Measurements from ENCODE around the gene COASY. TPM values are rescaled to one million over a fixed set of nuclear protein-coding genes. Genes with fewer than 3 reads are reported as not detected.

The COASY gene
- total and polyA plus RNA-seq, 11 donors: 24.3 to 59.1 (median 34.4) TPM

- peaks cover 10 to 54% (median 33%) of the 10 kb centered on the region in 12 donors for H3K4me1 ChIP-seq
- 90 to 96% (median 95%) methylated on average over 11 of the region's 11 CpGs for WGBS, 4 donors
Measured at GRCh38 chr17:42513686-42514085, 48.3 kb upstream of the COASY start.

GRCh38 chr17:42514279-42514678 is 47.7 kb upstream of the COASY start:
- intact Hi-C loops (cut with DNase I): loop anchor here in 5 of 10 donors (5.0 to 10.0 kb wide), 6 partner anchors 37 to 389 kb away; partner anchors contain the start of genes HSPB9 (in 1 of the 5) and KAT2A (in 1 of the 5)
- peaks cover 0 to 58% (median 36%) of the 10 kb centered on the region in 9 donors for H3K36me3 ChIP-seq
- H3K27ac ChIP-seq: peak overlapping the region in 5 of 12 donors; percentile 7 to 84 (median 57)
- no peak overlapping the region for H3K4me3 ChIP-seq
- no peaks in the 10 kb centered on the region for H3K9me3 ChIP-seq
- H3K4me1 ChIP-seq: peaks cover 11 to 60% (median 39%) of the 10 kb centered on the region in 12 donors
- TF ChIP-seq CTCF (IDR thresholded peaks at IDR 0.05) (no peak), POLR2A (IDR thresholded peaks at IDR 0.05) (no peak)
- 96 to 100% (median 97%) methylated on average over 3 to 11 of the region's 11 CpGs for WGBS, 4 donors
- DNase-seq (no peak), ATAC-seq (no peak)
- no peaks in the 10 kb centered on the region for H3K27me3 ChIP-seq

More at GRCh38 chr17:42513686-42514085, 48.3 kb upstream of the COASY start:
- ATAC-seq (no peak), DNase-seq (no peak)
- H3K4me3 ChIP-seq: no peak overlapping the region
- H3K27me3 ChIP-seq: no peaks in the 10 kb centered on the region
- TF ChIP-seq CTCF (IDR thresholded peaks at IDR 0.05) (no peak), POLR2A (IDR thresholded peaks at IDR 0.05) (no peak)
- intact Hi-C loops (cut with DNase I): loop anchor here in 5 of 10 donors (5.0 to 10.0 kb wide), 6 partner anchors 36 to 389 kb away; partner anchors contain the start of genes HSPB9 (in 1 of the 5) and KAT2A (in 1 of the 5)
- H3K27ac ChIP-seq: peak overlapping the region; percentile 7 to 84 (median 48)
- peaks cover 0 to 64% (median 42%) of the 10 kb centered on the region in 9 donors for H3K36me3 ChIP-seq
- H3K9me3 ChIP-seq: no peaks in the 10 kb centered on the region

- intact Hi-C loops (cut with DNase I): loop anchor here (5.0 to 10.0 kb wide), 12 partner anchors 38 to 390 kb away; partner anchors contain the start of genes ATP6V0A1 (in 2 of the 10), CAVIN1 (in 2 of the 10), HSPB9 (in 1 of the 10) and KAT2A (in 1 of the 10)
- Histone ChIP-seq H3K9me3 (no peaks in the 10 kb centered on the region), H3K27ac (peak overlapping the region in 2 of 12 donors; percentile 13 to 40), H3K27me3 (no peaks in the 10 kb centered on the region), H3K4me1 (peaks cover 16 to 66% (median 45%) of the 10 kb centered on the region in 12 donors), H3K4me3 (no peak overlapping the region), H3K36me3 (peaks cover 0 to 52% (median 31%) of the 10 kb centered on the region in 9 donors)
- 90 to 96% (median 95%) methylated on average over 8 of the region's 8 CpGs for WGBS, 4 donors
- DNase-seq (no peak), ATAC-seq (no peak)
- TF ChIP-seq POLR2A (IDR thresholded peaks at IDR 0.05) (no peak), CTCF (IDR thresholded peaks at IDR 0.05) (no peak)
Measured at GRCh38 chr17:42514867-42515266, 47.1 kb upstream of the COASY start.

GRCh38 chr17:42517516-42517915 is 44.4 kb upstream of the COASY start:
- peaks cover 0 to 43% (median 24%) of the 10 kb centered on the region in 9 donors for H3K36me3 ChIP-seq
- intact Hi-C loops (cut with DNase I): loop anchor here in 9 of 10 donors (5.0 to 10.0 kb wide), 9 partner anchors 53 to 393 kb away; partner anchors contain the start of genes ATP6V0A1 (in 2 of the 9), CAVIN1 (in 2 of the 9), HSPB9 (in 1 of the 9) and KAT2A (in 1 of the 9)

More at GRCh38 chr17:42517516-42517915, 44.4 kb upstream of the COASY start:
- no peak for TF ChIP-seq POLR2A (IDR thresholded peaks at IDR 0.05)
- TF ChIP-seq CTCF (IDR thresholded peaks at IDR 0.05): peak; percentile 85 to 96 (median 92)
- Histone ChIP-seq H3K4me3 (peak overlapping the region in 1 of 12 donors; percentile 5), H3K4me1 (peaks cover 23 to 85% (median 68%) of the 10 kb centered on the region in 12 donors), H3K9me3 (no peaks in the 10 kb centered on the region), H3K27me3 (no peaks in the 10 kb centered on the region), H3K27ac (peak overlapping the region; percentile 84 to 97 (median 92))
- peak; percentile 19 to 66 (median 48) for ATAC-seq
- 20 to 24% (median 23%) methylated on average over 8 to 9 of the region's 9 CpGs for WGBS, 4 donors
- peak; percentile 83 to 92 (median 86) for DNase-seq
